T-helper 2 cell treated with Interferon-gamma antibody and Interleukin-4, amounts not matched to agents 100 ng/mL and 5 ng/mL, for 36 hours (primary cell): Measurements from ENCODE around the gene SRSF8. TPM values are rescaled to one million over a fixed set of nuclear protein-coding genes. Genes with fewer than 3 reads are reported as not detected.

Source experiments
- total RNA-seq: library from RNA; stranded (reverse); gene quantifications from 2 replicates; pipeline ENCODE4 v1.2.3, GENCODE V29; 2022

The SRSF8 gene
- total RNA-seq, 1 donor from 2014 or later = 33.4 TPM

Other genes starting within 250 kb of the SRSF8 start
- gene CWC15, start 93.4 kb upstream of the SRSF8 start, total RNA-seq = 68.8 and 69.0 TPM in 2 replicates
- gene KDM4D, start 93.2 kb upstream of the SRSF8 start, total RNA-seq = 0.39 and 0.45 TPM in 2 replicates
- not detected in 2 replicates for gene KDM4E, start 41.7 kb upstream of the SRSF8 start, total RNA-seq
- not detected in 2 replicates for gene KDM4F, start 17.5 kb upstream of the SRSF8 start, total RNA-seq
- 19.9 and 20.2 TPM in 2 replicates for gene ENDOD1, start 22.9 kb downstream of the SRSF8 start, total RNA-seq
- 26.4 and 28.0 TPM in 2 replicates for gene SESN3, start 164.3 kb downstream of the SRSF8 start, total RNA-seq